Fibroblast of the conjunctiva (primary cell): ENCODE results near the gene ABT1.

Experiments
- DNase-seq: peaks from one replicate; pipeline ENCODE4 v3.0.0-alpha.2; 2010; ENCODE audit warnings: low read depth

Gene ABT1

DNA sequence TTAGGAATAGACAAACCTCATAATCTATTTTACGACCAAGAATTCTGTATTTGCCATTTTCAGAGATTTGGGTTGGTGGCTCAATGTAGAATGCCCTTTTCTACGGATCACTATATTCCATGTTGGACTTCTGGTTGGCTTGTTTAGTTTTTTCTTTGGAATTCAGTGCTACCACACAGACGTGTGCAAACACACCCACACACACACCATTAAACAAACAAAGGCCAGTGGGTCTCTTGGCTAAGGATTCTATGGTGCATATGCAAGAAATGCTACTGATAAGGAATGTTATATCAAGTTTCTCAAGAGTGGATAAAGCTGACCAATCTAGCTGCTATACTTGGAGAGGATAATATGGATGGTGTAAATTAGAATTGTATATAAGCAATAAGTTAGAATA lies 8.0 kb downstream of the ABT1 start:
- DNase-seq, result no peak

GRCh38 chr6:26607434-26608230 lies 10.9 kb downstream of the ABT1 start:
- peak; percentile 35 for DNase-seq

DNA sequence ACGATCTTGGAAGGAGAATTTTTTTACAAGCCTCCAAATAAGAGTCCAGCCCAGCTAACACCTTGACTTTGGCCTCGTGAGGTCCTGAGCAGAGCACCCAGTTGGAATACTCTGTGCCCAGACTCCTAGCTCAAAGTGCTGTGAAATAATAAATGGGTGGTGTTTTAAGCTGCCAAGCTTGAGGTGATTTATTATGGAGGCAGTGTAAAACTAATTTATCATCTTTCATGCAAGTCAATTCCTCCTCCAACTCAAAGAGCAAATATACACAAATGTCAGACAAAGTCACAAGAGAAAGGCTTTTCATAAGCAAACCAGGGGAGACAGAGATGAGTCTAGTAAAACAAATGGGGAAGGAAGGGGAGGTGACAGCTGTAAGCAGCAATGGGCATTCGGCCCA lies 12.7 kb downstream of the ABT1 start:
- DNase-seq, result no peak

DNA sequence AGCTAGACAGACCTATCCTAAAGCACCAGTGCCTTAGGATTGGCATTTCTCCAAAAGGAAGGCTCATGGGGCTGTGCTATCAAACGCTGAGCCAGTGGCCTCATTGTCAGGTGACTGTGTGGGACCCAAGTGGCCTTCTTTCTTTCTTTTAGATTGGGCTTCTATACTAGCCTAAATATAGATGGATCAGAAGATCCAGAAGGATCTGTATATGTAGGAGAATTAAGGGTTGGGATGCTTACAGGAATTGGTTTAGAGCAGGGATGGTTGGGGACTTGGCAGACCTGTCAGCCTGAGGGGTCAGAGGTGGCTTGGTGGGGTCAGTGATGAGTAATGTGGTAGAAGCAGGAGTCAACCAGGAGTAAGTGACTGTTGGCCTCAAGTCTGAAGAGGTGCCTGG lies 14.8 kb downstream of the ABT1 start:
- no peak for DNase-seq

DNA sequence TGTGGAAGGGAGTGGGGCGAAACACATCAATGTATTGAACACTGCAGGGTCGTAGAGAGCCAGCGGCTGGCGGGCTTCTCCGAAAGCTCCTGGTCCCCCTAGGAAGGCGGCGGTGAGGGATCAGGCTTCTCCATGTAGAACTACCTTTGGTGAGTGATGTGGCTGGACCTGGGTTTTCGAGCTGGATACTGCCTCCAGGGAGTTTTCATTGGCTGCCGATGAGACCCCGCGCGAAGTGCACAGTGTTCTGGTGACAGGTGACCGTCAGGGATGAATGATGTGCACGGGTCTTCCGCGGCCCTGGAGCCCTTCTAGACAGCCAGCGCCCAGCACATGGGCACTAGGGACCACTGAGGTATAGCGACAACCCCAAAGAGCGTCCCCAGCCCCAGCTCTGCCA lies 16.4 kb downstream of the ABT1 start:
- DNase-seq, result no peak

DNA sequence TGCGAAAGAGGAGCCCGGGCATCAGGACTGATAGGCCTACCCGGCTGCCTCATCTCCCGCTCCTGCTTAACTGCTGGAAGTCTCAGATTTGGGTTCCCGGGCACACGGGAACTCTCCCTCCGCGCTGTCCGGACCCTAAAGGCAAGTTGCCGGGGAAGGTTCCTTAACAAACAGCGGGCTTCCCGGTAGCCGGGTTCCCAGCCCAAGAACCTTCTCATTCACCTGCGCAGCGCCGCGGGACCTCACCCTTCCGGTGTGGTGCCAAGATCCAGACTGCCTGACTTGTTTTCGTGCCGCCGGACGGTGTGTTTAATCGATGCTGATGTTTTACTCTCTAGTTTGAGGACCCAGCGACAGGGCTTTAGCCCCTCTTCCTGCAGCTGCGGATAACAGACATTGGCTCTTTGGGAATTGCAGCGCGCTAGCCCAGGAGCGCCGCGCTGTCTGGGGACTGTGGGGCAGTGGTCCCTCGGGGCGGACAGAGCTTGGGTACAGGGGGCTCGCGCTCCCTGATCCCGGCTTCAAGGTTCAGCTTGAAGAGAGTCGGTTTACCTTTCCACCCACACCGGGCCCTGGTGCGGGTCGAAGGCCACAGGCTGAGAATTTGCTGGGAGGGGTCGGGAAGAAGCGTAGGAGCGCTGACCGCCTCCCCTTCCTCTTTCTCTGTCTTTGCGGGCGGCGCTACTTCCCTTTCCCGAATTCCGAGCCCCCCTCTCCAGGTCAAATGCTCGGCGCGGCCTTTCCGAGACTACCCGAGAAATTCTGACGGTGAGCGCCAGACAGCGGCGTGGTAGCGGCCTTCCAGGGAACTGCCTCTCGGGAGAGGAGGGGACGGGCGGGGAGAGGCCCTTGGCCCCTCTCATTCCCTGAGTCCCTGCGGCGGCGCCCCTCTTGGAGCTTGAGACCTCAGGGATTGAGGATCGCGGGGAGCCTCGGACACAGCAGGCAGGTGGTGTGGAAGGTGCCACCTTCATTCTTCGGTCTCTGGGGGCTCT lies 17.2 kb downstream of the ABT1 start:
- DNase-seq, result no peak

- no peak for DNase-seq
Observed at GRCh38 chr6:26623339-26623859, 26.6 kb downstream of the ABT1 start.

DNA sequence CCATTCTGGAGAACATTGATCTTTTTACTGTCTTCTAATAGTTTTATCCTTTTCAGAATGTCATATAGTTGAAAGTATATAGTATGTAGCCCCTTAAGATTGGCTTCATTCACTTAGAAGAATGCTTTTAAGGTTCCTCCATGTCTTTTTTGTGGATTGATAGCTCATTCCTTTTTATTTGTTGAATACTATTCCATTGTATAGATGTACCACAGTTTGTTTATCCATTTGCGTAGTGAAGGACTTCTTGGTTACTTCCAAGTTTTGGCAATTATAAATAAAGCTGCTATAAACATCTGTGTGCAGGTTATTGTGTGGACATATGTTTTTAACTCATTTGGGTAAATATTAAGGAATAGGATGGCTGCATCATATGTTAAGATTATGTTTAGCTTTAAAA lies 27.8 kb downstream of the ABT1 start:
- no peak for DNase-seq

DNA sequence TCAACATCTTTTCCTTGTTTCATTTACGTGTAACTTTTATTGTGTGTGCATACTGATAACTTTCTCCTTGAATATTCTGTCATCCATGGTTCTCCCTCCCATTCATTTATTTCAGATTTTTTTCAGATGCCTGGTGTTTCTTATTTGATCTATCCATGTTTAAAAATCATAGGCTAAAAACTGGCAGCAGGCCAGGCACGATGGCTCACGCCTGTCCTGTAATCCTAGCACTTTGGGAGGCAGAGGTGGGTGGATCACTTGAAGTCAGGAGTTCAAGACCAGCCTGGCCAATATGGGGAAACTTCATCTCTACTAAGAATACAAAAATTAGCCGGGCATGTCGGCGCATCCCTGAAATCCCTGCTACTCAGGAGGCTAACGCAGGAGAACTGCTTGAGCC lies 31.1 kb downstream of the ABT1 start:
- DNase-seq, result no peak

GRCh38 chr6:26629359-26629758 lies 32.6 kb downstream of the ABT1 start:
- no peak for DNase-seq

DNA sequence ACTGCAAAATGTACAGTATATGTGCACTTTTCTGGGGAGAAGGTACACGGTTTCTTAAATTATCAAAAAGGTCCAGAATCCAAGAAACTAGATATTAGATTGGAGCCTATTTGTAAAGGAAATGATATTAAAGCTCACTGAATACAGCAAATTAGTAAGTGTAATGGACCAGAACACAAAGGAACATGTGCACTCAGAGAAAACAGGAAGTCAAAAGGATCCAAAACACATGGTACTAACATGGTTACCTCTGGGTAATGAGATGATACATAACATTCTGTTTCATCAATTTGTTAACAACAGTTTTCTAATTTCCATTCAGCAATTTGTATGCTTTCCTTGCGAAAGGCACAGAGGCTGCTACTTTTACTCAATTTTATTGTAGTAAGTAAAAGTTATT lies 44.1 kb downstream of the ABT1 start:
- no peak for DNase-seq

DNA sequence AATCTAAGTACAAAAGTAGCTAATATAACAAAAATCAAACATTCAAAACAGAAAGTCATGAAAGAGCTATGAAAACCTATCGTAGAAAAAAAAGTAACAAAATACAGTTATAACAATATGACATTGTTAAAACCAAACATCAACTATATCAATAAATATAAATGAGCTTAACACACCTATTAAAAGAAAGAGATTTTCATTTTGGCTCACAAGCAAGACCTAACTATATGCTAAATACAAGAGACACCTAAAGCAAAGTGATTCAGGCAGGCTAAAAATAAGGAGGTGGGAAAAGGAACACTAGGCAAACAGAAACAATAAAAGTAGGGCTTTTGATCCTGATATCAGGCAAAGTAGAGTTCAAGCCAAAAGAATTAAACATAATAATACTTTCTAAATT lies 49.3 kb downstream of the ABT1 start:
- DNase-seq, result no peak
